WTC11 (cell line): ENCODE results near the gene STAT6. TPM values are rescaled to one million over a fixed set of nuclear protein-coding genes. Genes with fewer than 3 reads are reported as not detected.
"Not testable (repeated sequence)": the region's sequence is repeated elsewhere in the genome, so short reads cannot be mapped to it uniquely, and the experiment has no call there.

ENCODE experiments used
- ATAC-seq: fragments of 200-7000 bp; cut with Tn5 transposase; 2 replicates; pipeline ENCODE4 v1.10.0; 2021; ENCODE audit warnings: mild to moderate bottlenecking, moderate library complexity
- CTCF ChIA-PET: fragments of 300-600 bp; sonication (Branson Sonifier 250); formaldehyde crosslinking; loops from one replicate; lab custom pipeline; 2021; ENCODE audit warnings: antibody characterized with exemption; lab: Charles Lee
- POLR2A ChIA-PET: fragments of 350-600 bp; sonication (Branson Sonifier 250); formaldehyde crosslinking; loops from one replicate; lab custom pipeline; 2021; ENCODE audit warnings: antibody characterized with exemption; lab: Charles Lee
- DNase-seq: peaks from one replicate; pipeline ENCODE4 v3.0.0; 2021; ENCODE audit warnings: low spot score
- H3K27ac Mint-ChIP-seq: 2 replicates; pipeline ENCODE4 v1.8.0; 2021; ENCODE audit warnings: mixed read lengths
- H3K27me3 Mint-ChIP-seq: 2 replicates; pipeline ENCODE4 v1.8.0; 2021; ENCODE audit warnings: low read depth, mild to moderate bottlenecking, moderate library complexity, mixed read lengths
- H3K36me3 Mint-ChIP-seq: 2 replicates; pipeline ENCODE4 v1.8.0; 2021; ENCODE audit warnings: mixed read lengths
- H3K4me1 Mint-ChIP-seq: 2 replicates; pipeline ENCODE4 v1.8.0; 2022; ENCODE audit warnings: mixed read lengths
- H3K4me3 Mint-ChIP-seq: 2 replicates; pipeline ENCODE4 v1.8.0; 2021; ENCODE audit warnings: mild to moderate bottlenecking, moderate library complexity, mixed read lengths
- H3K9me3 Mint-ChIP-seq: 2 replicates; pipeline ENCODE4 v1.8.0; 2021; ENCODE audit warnings: mixed read lengths
- E2F4 ChIP-seq: sonication (generic); formaldehyde crosslinking; IDR thresholded peaks from 2 replicates; pipeline ENCODE4 v1.8.1; 2022; ENCODE audit warnings: low read depth, mild to moderate bottlenecking, moderate library complexity, missing genetic modification reagents, borderline replicate concordance
- ESRRA ChIP-seq: sonication (generic); formaldehyde crosslinking; IDR thresholded peaks from 2 replicates; pipeline ENCODE4 v1.8.1; 2022; ENCODE audit warnings: mild to moderate bottlenecking, missing genetic modification reagents, borderline replicate concordance
- FOXP1 ChIP-seq: sonication (generic); formaldehyde crosslinking; IDR thresholded peaks from 2 replicates; pipeline ENCODE4 v1.8.0; 2022; ENCODE audit warnings: missing genetic modification reagents, mild to moderate bottlenecking, moderate library complexity, borderline replicate concordance
- GABPB1 ChIP-seq: sonication (generic); formaldehyde crosslinking; IDR thresholded peaks from 2 replicates; pipeline ENCODE4 v1.8.1; 2023; ENCODE audit warnings: mild to moderate bottlenecking, missing genetic modification reagents
- JAZF1 ChIP-seq: fragments of 250-450 bp; sonication (Bioruptor Pico); IDR thresholded peaks from 2 replicates; pipeline ENCODE4 v1.9.0; 2021; ENCODE audit warnings: moderate library complexity, mild to moderate bottlenecking, inconsistent platforms
- NFYB ChIP-seq: sonication (generic); formaldehyde crosslinking; conservative IDR thresholded peaks from 2 replicates; pipeline ENCODE4 v1.8.0; 2022; ENCODE audit warnings: low read depth, missing genetic modification reagents
- NR1H2 ChIP-seq: sonication (generic); formaldehyde crosslinking; IDR thresholded peaks from 2 replicates; pipeline ENCODE4 v1.9.0; 2021; ENCODE audit warnings: mild to moderate bottlenecking, moderate library complexity, missing genetic modification reagents
- NR3C1 ChIP-seq: sonication (generic); formaldehyde crosslinking; conservative IDR thresholded peaks from 2 replicates; pipeline ENCODE4 v1.8.1; 2023; ENCODE audit warnings: low read depth, mild to moderate bottlenecking, missing genetic modification reagents
- PRRX2 ChIP-seq: fragments of 250-450 bp; sonication (Bioruptor Pico); IDR thresholded peaks from 2 replicates; pipeline ENCODE4 v1.8.0; 2021; ENCODE audit warnings: mild to moderate bottlenecking
- SP1 ChIP-seq: sonication (generic); formaldehyde crosslinking; conservative IDR thresholded peaks from 2 replicates; pipeline ENCODE4 v1.8.1; 2022; ENCODE audit warnings: missing genetic modification reagents
- ZNF121 ChIP-seq: sonication (generic); formaldehyde crosslinking; IDR thresholded peaks from 2 replicates; pipeline ENCODE4 v1.8.0; 2023; ENCODE audit warnings: missing genetic modification reagents
- ZNF416 ChIP-seq: fragments of 250-450 bp; sonication (Bioruptor Pico); IDR thresholded peaks from 2 replicates; pipeline ENCODE4 v1.9.0; 2021; ENCODE audit warnings: mild to moderate bottlenecking, inconsistent platforms
- ZSCAN18 ChIP-seq: fragments of 250-450 bp; sonication (Bioruptor Pico); IDR thresholded peaks from 2 replicates; pipeline ENCODE4 v2.1.2; 2022; ENCODE audit warnings: mild to moderate bottlenecking, moderate library complexity
- total RNA-seq: library from RNA; stranded (reverse); gene quantifications from 3 replicates; pipeline ENCODE4 v1.2.3, GENCODE V29; 2021
- TF ChIP-seq, protein P1 (sequence below): sonication (generic); formaldehyde crosslinking; IDR thresholded peaks from 2 replicates; pipeline ENCODE4 v1.8.1; 2023; ENCODE audit warnings: mild to moderate bottlenecking, missing genetic modification reagents, moderate library complexity
- TF ChIP-seq, protein P2 (sequence below): sonication (generic); formaldehyde crosslinking; conservative IDR thresholded peaks from 2 replicates; pipeline ENCODE4 v1.8.1; 2022; ENCODE audit warnings: mild to moderate bottlenecking, missing genetic modification reagents
- TF ChIP-seq, protein P3 (sequence below): sonication (generic); formaldehyde crosslinking; IDR thresholded peaks from 2 replicates; pipeline ENCODE4 v1.8.1; 2022; ENCODE audit warnings: mild to moderate bottlenecking, missing genetic modification reagents, moderate library complexity, borderline replicate concordance

STAT6 gene
- total RNA-seq, 1 experiment from 2014 or later: 47.0 TPM

DNA sequence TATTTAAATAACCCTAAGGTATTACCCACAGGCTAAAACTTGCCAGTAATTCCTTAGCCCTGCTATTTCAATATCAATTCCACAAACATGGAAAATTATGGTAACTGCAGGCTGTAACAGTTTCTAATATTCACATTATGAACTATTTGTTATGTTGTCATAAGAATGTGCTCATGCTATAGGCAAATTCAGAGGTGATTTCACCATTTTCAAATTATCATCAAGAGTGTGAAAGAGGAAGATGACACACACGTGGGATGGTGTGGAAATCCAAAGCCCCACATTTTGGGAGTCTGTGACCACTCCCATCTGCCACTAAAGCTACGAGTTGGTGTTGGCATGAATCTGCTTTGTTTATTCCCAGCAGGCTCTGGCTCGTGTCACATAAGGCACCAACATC lies 55.3 kb downstream of the STAT6 start (continued):
- TF ChIP-seq ZNF121 (no peak), NR1H2 (no peak), NFYB (CRISPR knock-in tag) (no peak), JAZF1 (no peak)

DNA sequence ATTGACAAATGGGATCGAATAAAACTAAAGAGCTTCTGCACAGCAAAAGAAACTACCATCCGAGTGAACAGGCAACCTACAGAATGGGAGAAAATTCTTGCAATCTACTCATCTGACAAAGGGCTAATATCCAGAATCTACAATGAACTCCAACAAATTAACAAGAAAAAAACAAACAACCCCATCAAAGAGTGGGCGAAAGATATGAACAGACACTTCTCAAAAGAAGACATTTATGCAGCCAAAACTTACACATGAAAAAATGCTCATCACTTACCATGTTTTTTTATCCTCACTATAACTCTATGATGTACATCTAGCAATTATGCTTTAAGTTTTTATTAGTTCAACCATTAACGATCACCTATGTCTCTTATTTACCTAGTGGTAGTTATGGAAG lies 57.3 kb downstream of the STAT6 start:
- H3K4me3 Mint-ChIP-seq, CTCF ChIA-PET, DNase-seq, H3K27me3 Mint-ChIP-seq, POLR2A ChIA-PET, H3K4me1 Mint-ChIP-seq, H3K27ac Mint-ChIP-seq, H3K9me3 Mint-ChIP-seq, ATAC-seq: not testable (repeated sequence)
- H3K36me3 Mint-ChIP-seq: peaks cover 40% of the 10 kb centered on the region

DNA sequence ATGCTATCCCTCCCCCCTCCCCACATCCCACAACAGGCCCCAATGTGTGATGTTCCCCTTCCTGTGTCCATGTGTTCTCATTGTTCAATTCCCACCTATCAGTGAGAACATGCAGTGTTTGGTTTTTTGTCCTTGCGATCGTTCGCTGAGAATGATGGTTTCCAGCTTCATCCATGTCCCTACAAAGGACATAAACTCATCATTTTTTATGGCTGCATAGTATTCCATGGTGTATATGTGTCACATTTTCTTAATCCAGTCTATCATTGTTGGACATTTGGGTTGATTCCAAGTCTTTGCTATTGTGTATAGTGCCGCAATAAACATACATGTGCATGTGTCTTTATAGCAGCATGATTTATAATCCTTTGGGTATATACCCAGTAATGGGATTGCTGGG lies 58.0 kb downstream of the STAT6 start:
- H3K4me3 Mint-ChIP-seq, DNase-seq, POLR2A ChIA-PET, H3K27ac Mint-ChIP-seq, ATAC-seq, H3K4me1 Mint-ChIP-seq, H3K27me3 Mint-ChIP-seq, H3K9me3 Mint-ChIP-seq: not testable (repeated sequence)
- peaks cover 32% of the 10 kb centered on the region for H3K36me3 Mint-ChIP-seq
- CTCF ChIA-PET: interaction anchor here (0.5 to 4.4 kb wide), 3 partner anchors 9 to 59 kb away, joined by 3 to 25 read pairs (median 3); partner anchors contain the start of gene STAT6

GRCh38 chr12:57051011-57051410 lies 60.2 kb downstream of the STAT6 start:
- Mint-ChIP-seq H3K4me3 (no peak overlapping the region), H3K9me3 (peaks cover 5% of the 10 kb centered on the region), H3K27me3 (no peaks in the 10 kb centered on the region), H3K36me3 (peaks cover 14% of the 10 kb centered on the region), H3K4me1 (no peaks in the 10 kb centered on the region), H3K27ac (no peak overlapping the region)
- POLR2A ChIA-PET: no interaction called here
- DNase-seq (no peak), ATAC-seq (no peak)
- TF ChIP-seq SP1 (no peak), ESRRA (CRISPR knock-in tag) (no peak), NR3C1 (CRISPR knock-in tag) (no peak), PRRX2 (CRISPR knock-in tag) (no peak), ZNF121 (no peak), E2F4 (no peak), ZNF416 (CRISPR knock-in tag) (no peak), FOXP1 (CRISPR knock-in tag) (no peak)
- TF ChIP-seq, protein P1, sequence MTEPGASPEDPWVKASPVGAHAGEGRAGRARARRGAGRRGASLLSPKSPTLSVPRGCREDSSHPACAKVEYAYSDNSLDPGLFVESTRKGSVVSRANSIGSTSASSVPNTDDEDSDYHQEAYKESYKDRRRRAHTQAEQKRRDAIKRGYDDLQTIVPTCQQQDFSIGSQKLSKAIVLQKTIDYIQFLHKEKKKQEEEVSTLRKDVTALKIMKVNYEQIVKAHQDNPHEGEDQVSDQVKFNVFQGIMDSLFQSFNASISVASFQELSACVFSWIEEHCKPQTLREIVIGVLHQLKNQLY (CRISPR knock-in tag): no peak
- TF ChIP-seq, protein P2, sequence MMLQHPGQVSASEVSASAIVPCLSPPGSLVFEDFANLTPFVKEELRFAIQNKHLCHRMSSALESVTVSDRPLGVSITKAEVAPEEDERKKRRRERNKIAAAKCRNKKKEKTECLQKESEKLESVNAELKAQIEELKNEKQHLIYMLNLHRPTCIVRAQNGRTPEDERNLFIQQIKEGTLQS (CRISPR knock-in tag): no peak
- CTCF ChIA-PET: interaction anchor here (0.9 to 4.4 kb wide), 7 partner anchors 13 to 73 kb away, joined by 3 to 25 read pairs (median 5); partner anchors contain the start of gene STAT6

GRCh38 chr12:57049890-57050289 lies 61.3 kb downstream of the STAT6 start, which contains the start of gene MYO1A:
TSS of gene MYO1A (minus strand) at chr12:57050129. CDS start at chr12:57048323, 1,806 bp downstream.
- TF ChIP-seq, protein P3, sequence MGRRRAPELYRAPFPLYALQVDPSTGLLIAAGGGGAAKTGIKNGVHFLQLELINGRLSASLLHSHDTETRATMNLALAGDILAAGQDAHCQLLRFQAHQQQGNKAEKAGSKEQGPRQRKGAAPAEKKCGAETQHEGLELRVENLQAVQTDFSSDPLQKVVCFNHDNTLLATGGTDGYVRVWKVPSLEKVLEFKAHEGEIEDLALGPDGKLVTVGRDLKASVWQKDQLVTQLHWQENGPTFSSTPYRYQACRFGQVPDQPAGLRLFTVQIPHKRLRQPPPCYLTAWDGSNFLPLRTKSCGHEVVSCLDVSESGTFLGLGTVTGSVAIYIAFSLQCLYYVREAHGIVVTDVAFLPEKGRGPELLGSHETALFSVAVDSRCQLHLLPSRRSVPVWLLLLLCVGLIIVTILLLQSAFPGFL (CRISPR knock-in tag): peak; percentile 65; the same call in 1 of the 2 replicates
- no peak for TF ChIP-seq GABPB1 (CRISPR knock-in tag)
- no peak for TF ChIP-seq ZSCAN18 (CRISPR knock-in tag)
- TF ChIP-seq, all 79 proteins: peak for 1
- no peak for DNase-seq
- POLR2A ChIA-PET: interaction anchor here (0.5 kb wide), 1 partner anchor 32 kb away, joined by 3 read pairs; no protein-coding TSS in a partner anchor
- peaks cover 5% of the 10 kb centered on the region for H3K9me3 Mint-ChIP-seq
- H3K36me3 Mint-ChIP-seq: peaks cover 10% of the 10 kb centered on the region
- CTCF ChIA-PET: interaction anchor here (0.9 to 4.4 kb wide), 6 partner anchors 12 to 62 kb away, joined by 3 to 25 read pairs (median 6); partner anchors contain the start of gene STAT6
- ATAC-seq: peak; percentile 60
- H3K4me3 Mint-ChIP-seq: no peak within 1 kb of the TSS
- H3K27me3 Mint-ChIP-seq: no peaks in the 10 kb centered on the region
- H3K27ac Mint-ChIP-seq: no peak within 1 kb of the TSS
- H3K4me1 Mint-ChIP-seq: no peaks in the 10 kb centered on the region
